Astrocyte (in vitro differentiated cells and primary cell): Measurements from ENCODE around the gene CYBRD1. TPM values are rescaled to one million over a fixed set of nuclear protein-coding genes. Genes with fewer than 3 reads are reported as not detected.
A peak's percentile ranks its signal among the peaks of the same experiment; 100 is the strongest.

Experiments
- DNase-seq: peaks from one replicate; pipeline ENCODE4 v3.0.0-alpha.2; 2010; ENCODE audit warnings: low read depth
- FAIRE-seq: peaks from 2 replicates; lab custom pipeline; 2011; peaks lifted over from hg19 to GRCh38; lab: Jason Lieb, UNC
- H2AFZ ChIP-seq: 2 replicates; pipeline ENCODE4 v1.6.0; 2012; ENCODE audit warnings: low read depth, low read length, inconsistent platforms
- H3K27ac ChIP-seq: 2 replicates; pipeline ENCODE4 v1.5.1; 2011; ENCODE audit warnings: low read depth, low read length, inconsistent platforms
- H3K27me3 ChIP-seq: 2 replicates; pipeline ENCODE4 v1.6.0; 2011; ENCODE audit warnings: low read length, inconsistent platforms; ENCODE audit not compliant: insufficient read depth
- H3K36me3 ChIP-seq: 2 replicates; pipeline ENCODE4 v1.5.1; 2011; ENCODE audit warnings: low read length, inconsistent platforms; ENCODE audit not compliant: insufficient read depth
- H3K4me1 ChIP-seq: 2 replicates; pipeline ENCODE4 v1.5.1; 2011; ENCODE audit warnings: low read length, inconsistent platforms; ENCODE audit not compliant: insufficient read depth
- H3K4me2 ChIP-seq: 2 replicates; pipeline ENCODE4 v1.6.0; 2012; ENCODE audit warnings: low read length, inconsistent platforms
- H3K4me3 ChIP-seq: 2 replicates; pipeline ENCODE4 v1.5.1; 2011; ENCODE audit warnings: low read depth, mild to moderate bottlenecking, low read length, inconsistent platforms; ENCODE audit not compliant: insufficient read depth
- H3K79me2 ChIP-seq: 2 replicates; pipeline ENCODE4 v1.6.0; 2012; ENCODE audit warnings: mild to moderate bottlenecking, low read length, inconsistent platforms; ENCODE audit not compliant: insufficient read depth
- H3K9ac ChIP-seq: 2 replicates; pipeline ENCODE4 v1.6.0; 2012; ENCODE audit warnings: mild to moderate bottlenecking, low read length, inconsistent platforms
- H3K9me3 ChIP-seq: 2 replicates; pipeline ENCODE4 v1.5.1; 2012; ENCODE audit warnings: low read depth, mild to moderate bottlenecking, low read length, inconsistent platforms; ENCODE audit not compliant: insufficient read depth
- H4K20me1 ChIP-seq: 2 replicates; pipeline ENCODE4 v1.6.0; 2012; ENCODE audit warnings: low read length, inconsistent platforms; ENCODE audit not compliant: insufficient read depth
- H3K27ac Mint-ChIP-seq: one replicate; pipeline ENCODE4 v1.8.0; 2021; ENCODE audit warnings: mild to moderate bottlenecking, mixed read lengths; ENCODE audit not compliant: unreplicated experiment
- H3K27me3 Mint-ChIP-seq: one replicate; pipeline ENCODE4 v1.8.0; 2021; ENCODE audit warnings: low read depth, mixed read lengths; ENCODE audit not compliant: unreplicated experiment
- H3K36me3 Mint-ChIP-seq: one replicate; pipeline ENCODE4 v1.8.0; 2021; ENCODE audit warnings: low read depth, mixed read lengths; ENCODE audit not compliant: unreplicated experiment
- H3K4me1 Mint-ChIP-seq: one replicate; pipeline ENCODE4 v1.8.0; 2021; ENCODE audit warnings: low read depth, mixed read lengths; ENCODE audit not compliant: unreplicated experiment
- H3K4me3 Mint-ChIP-seq: one replicate; pipeline ENCODE4 v1.8.0; 2021; ENCODE audit warnings: mild to moderate bottlenecking, moderate library complexity, mixed read lengths; ENCODE audit not compliant: unreplicated experiment
- H3K9me3 Mint-ChIP-seq: one replicate; pipeline ENCODE4 v1.8.0; 2021; ENCODE audit warnings: mild to moderate bottlenecking, mixed read lengths; ENCODE audit not compliant: unreplicated experiment
- CTCF ChIP-seq: IDR thresholded peaks from 2 replicates; pipeline ENCODE4 v1.5.1; 2011; ENCODE audit warnings: low read depth, mild to moderate bottlenecking, inconsistent platforms, low read length, moderate library complexity; ENCODE audit not compliant: insufficient read depth
- EZH2 ChIP-seq: IDR thresholded peaks from 2 replicates; pipeline ENCODE4 v1.6.1; 2012; ENCODE audit warnings: mild to moderate bottlenecking, low read length, inconsistent platforms; ENCODE audit not compliant: insufficient read depth
- total RNA-seq: library from RNA; stranded (reverse); gene quantifications from 2 replicates; pipeline ENCODE4 v1.2.1, GENCODE V29; 2021

Gene CYBRD1
- total RNA-seq, 1 donor from 2014 or later = 26.7 TPM

- Mint-ChIP-seq H3K36me3 (peaks cover 6% of the 10 kb centered on the region), H3K4me1 (peaks cover 25% of the 10 kb centered on the region), H3K27me3 (no peaks in the 10 kb centered on the region), H3K27ac (peak overlapping the region; percentile 59), H3K9me3 (no peaks in the 10 kb centered on the region), H3K4me3 (no peak overlapping the region)
- Histone ChIP-seq H3K4me2 (no peak overlapping the region), H4K20me1 (no peaks in the 10 kb centered on the region), H3K79me2 (no peaks in the 10 kb centered on the region), H3K27me3 (no peaks in the 10 kb centered on the region), H3K36me3 (peaks cover 4% of the 10 kb centered on the region), H3K4me1 (no peaks in the 10 kb centered on the region), H3K9me3 (no peaks in the 10 kb centered on the region), H2AFZ (no peak overlapping the region), H3K27ac (no peak overlapping the region), H3K9ac (no peak overlapping the region), H3K4me3 (no peak overlapping the region)
- no peak for TF ChIP-seq CTCF
- no peak for TF ChIP-seq EZH2
- DNase-seq (peak; percentile 56), FAIRE-seq (no peak)
Observed at GRCh38 chr2:171482877-171483276, 39.4 kb upstream of the CYBRD1 start.

GRCh38 chr2:171483793-171484192 is 38.5 kb upstream of the CYBRD1 start:
- Histone ChIP-seq H3K9ac (no peak overlapping the region), H2AFZ (no peak overlapping the region), H3K79me2 (no peaks in the 10 kb centered on the region), H3K27ac (no peak overlapping the region), H3K36me3 (peaks cover 4% of the 10 kb centered on the region), H3K27me3 (no peaks in the 10 kb centered on the region), H3K4me2 (no peak overlapping the region), H3K4me1 (no peaks in the 10 kb centered on the region), H4K20me1 (no peaks in the 10 kb centered on the region), H3K4me3 (no peak overlapping the region), H3K9me3 (no peaks in the 10 kb centered on the region)
- Mint-ChIP-seq H3K36me3 (peaks cover 6% of the 10 kb centered on the region), H3K4me3 (no peak overlapping the region), H3K27ac (no peak overlapping the region), H3K27me3 (no peaks in the 10 kb centered on the region), H3K4me1 (peaks cover 27% of the 10 kb centered on the region), H3K9me3 (no peaks in the 10 kb centered on the region)
- TF ChIP-seq CTCF (no peak), EZH2 (no peak)
- DNase-seq (no peak), FAIRE-seq (peak; percentile 29)

- H4K20me1 ChIP-seq = no peaks in the 10 kb centered on the region
- no peak for FAIRE-seq
- no peaks in the 10 kb centered on the region for H3K4me1 ChIP-seq
- no peaks in the 10 kb centered on the region for H3K27me3 ChIP-seq
- no peak overlapping the region for H3K4me3 ChIP-seq
- Mint-ChIP-seq H3K4me3 (no peak overlapping the region), H3K36me3 (peaks cover 8% of the 10 kb centered on the region), H3K27me3 (no peaks in the 10 kb centered on the region), H3K27ac (no peak overlapping the region), H3K9me3 (no peaks in the 10 kb centered on the region), H3K4me1 (peaks cover 24% of the 10 kb centered on the region)
- H3K4me2 ChIP-seq = no peak overlapping the region
- DNase-seq = no peak
- TF ChIP-seq EZH2 (no peak), CTCF (no peak)
- H3K36me3 ChIP-seq = peaks cover 4% of the 10 kb centered on the region
- H3K9me3 ChIP-seq = no peaks in the 10 kb centered on the region
- H2AFZ ChIP-seq = no peak overlapping the region
- no peak overlapping the region for H3K27ac ChIP-seq
- H3K9ac ChIP-seq = no peak overlapping the region
- no peaks in the 10 kb centered on the region for H3K79me2 ChIP-seq
Observed at GRCh38 chr2:171485116-171485515, 37.2 kb upstream of the CYBRD1 start.
